ENCODE data around the gene JSRP1. TPM values are rescaled to one million over a fixed set of nuclear protein-coding genes. Genes with fewer than 3 reads are reported as not detected.

Gene JSRP1
- total and polyA plus RNA-seq, 2 donors (not counting 1 experiment from before 2014, with no cell fraction given) = not detected

DNA sequence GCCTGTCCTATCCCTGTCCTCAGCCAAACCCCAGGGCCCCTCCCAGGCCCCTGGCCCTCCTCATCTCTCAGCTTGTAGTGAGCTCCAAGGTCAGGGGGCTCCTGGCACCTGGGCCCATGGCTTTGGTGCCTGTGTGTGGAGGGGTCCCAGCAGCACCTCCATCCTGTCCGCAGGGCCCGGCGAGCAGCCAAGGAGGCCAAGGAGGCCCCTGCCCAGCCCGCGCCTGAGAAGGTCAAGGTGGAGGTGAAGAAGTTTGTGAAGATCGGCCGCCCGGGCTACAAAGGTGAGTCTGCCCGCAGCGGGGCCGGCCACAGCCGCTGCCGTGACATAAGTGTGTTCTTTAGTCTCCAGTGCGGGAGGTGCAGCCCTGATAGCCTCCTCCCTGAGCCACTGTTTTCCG lies 10.9 kb downstream of the JSRP1 start:
- peaks cover 37% of the 10 kb centered on the region for H3K36me3 ChIP-seq (ENCODE audit: control insufficient read depth, insufficient read depth, low read length)
- peaks cover 8% of the 10 kb centered on the region for H3K4me1 ChIP-seq (ENCODE audit: control insufficient read depth, extremely low read depth, insufficient read depth, low read length)

DNA sequence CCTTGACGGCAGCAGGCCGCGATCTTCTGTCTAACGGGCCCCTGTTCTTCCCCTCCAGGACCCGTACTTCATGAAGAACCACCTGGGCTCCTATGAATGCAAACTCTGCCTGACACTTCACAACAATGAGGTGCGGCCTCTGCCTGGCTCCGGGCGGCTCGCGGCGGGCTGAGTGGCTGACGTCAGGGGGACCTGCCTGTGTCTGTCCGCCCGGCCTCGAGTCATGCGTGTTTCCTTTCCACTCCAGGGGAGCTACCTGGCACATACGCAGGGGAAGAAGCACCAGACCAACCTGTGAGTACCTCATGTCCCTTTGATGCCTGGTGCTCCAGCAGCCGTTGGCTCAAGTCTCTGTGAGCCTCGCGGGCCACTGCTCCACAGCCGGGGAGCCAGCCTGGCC lies 11.7 kb downstream of the JSRP1 start:
- H3K4me1 ChIP-seq (ENCODE audit: control insufficient read depth, extremely low read depth, insufficient read depth, low read length) = peaks cover 8% of the 10 kb centered on the region
- DNase-seq (ENCODE audit: low read depth in 2 of 2) = no peak
- no peak overlapping the region for H3K27ac ChIP-seq (ENCODE audit: insufficient read depth, low read length)
- no peak overlapping the region for H3K4me2 ChIP-seq (ENCODE audit: extremely low read depth, insufficient read depth, low read length)
- H3K4me3 ChIP-seq (replicated peaks in 1 of 4; ENCODE audit: control extremely low read depth in 1 of 4, insufficient read depth in 1 of 4, low read depth in 3 of 4, low read length in 4 of 4) = no peak overlapping the region
- peaks cover 37% of the 10 kb centered on the region for H3K36me3 ChIP-seq (ENCODE audit: control insufficient read depth, insufficient read depth, low read length)
- H3K9me3 ChIP-seq (ENCODE audit: control insufficient read depth, insufficient read depth, low read depth, low read length) = no peaks in the 10 kb centered on the region
- H2AFZ ChIP-seq (ENCODE audit: low read length) = no peak overlapping the region
- no peak for TF ChIP-seq EZH2 (IDR thresholded peaks at IDR 0.05; ENCODE audit: low read length, missing control alignments)
- TF ChIP-seq, protein P1, sequence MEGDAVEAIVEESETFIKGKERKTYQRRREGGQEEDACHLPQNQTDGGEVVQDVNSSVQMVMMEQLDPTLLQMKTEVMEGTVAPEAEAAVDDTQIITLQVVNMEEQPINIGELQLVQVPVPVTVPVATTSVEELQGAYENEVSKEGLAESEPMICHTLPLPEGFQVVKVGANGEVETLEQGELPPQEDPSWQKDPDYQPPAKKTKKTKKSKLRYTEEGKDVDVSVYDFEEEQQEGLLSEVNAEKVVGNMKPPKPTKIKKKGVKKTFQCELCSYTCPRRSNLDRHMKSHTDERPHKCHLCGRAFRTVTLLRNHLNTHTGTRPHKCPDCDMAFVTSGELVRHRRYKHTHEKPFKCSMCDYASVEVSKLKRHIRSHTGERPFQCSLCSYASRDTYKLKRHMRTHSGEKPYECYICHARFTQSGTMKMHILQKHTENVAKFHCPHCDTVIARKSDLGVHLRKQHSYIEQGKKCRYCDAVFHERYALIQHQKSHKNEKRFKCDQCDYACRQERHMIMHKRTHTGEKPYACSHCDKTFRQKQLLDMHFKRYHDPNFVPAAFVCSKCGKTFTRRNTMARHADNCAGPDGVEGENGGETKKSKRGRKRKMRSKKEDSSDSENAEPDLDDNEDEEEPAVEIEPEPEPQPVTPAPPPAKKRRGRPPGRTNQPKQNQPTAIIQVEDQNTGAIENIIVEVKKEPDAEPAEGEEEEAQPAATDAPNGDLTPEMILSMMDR (conservative IDR thresholded peaks at IDR 0.05 in 1 of 2, IDR thresholded peaks at IDR 0.05 in 1 of 2; ENCODE audit: low read depth in 1 of 2, low read length in 2 of 2) = no peak
- peaks cover 4% of the 10 kb centered on the region for H4K20me1 ChIP-seq (ENCODE audit: control insufficient read depth, extremely low read depth, insufficient read depth, low read length)
- peaks cover 50% of the 10 kb centered on the region for H3K79me2 ChIP-seq (ENCODE audit: control insufficient read depth, insufficient read depth, low read length)
- H3K9ac ChIP-seq (ENCODE audit: insufficient read depth, low read length) = no peak overlapping the region
- H3K27me3 ChIP-seq (ENCODE audit: control insufficient read depth, insufficient read depth, low read length) = no peaks in the 10 kb centered on the region

More for the DNA sequence above, 10.9 kb downstream of the JSRP1 start:
- no peak for TF ChIP-seq EZH2 (IDR thresholded peaks at IDR 0.05; ENCODE audit: low read length, missing control alignments)
- Histone ChIP-seq H3K9ac (ENCODE audit: insufficient read depth, low read length) (no peak overlapping the region), H3K27ac (ENCODE audit: insufficient read depth, low read length) (no peak overlapping the region), H3K4me3 (replicated peaks in 1 of 4; ENCODE audit: control extremely low read depth in 1 of 4, insufficient read depth in 1 of 4, low read depth in 3 of 4, low read length in 4 of 4) (no peak overlapping the region), H4K20me1 (ENCODE audit: control insufficient read depth, extremely low read depth, insufficient read depth, low read length) (peaks cover 4% of the 10 kb centered on the region), H3K4me2 (ENCODE audit: extremely low read depth, insufficient read depth, low read length) (no peak overlapping the region), H3K27me3 (ENCODE audit: control insufficient read depth, insufficient read depth, low read length) (peaks cover 4% of the 10 kb centered on the region), H3K9me3 (ENCODE audit: control insufficient read depth, insufficient read depth, low read depth, low read length) (no peaks in the 10 kb centered on the region), H2AFZ (ENCODE audit: low read length) (no peak overlapping the region), H3K79me2 (ENCODE audit: control insufficient read depth, insufficient read depth, low read length) (peaks cover 42% of the 10 kb centered on the region)
- DNase-seq (ENCODE audit: low read depth in 2 of 2) = no peak

DNA sequence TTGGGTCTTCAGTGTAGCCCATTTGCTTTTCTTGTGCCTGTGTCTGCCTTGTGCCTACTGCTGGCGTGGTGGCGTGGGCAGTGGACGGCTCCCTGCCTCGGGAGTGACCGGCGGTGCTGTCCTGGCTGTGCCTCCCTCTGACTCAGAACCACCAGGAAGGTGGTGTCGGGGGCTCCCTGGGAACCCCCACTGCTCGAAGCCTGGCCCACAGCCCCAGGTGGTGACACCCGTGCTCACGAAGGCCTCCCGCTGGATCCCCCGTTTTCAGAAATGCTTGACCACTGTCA lies 12.1 kb downstream of the JSRP1 start:
- peaks cover 8% of the 10 kb centered on the region for H3K4me1 ChIP-seq (ENCODE audit: control insufficient read depth, extremely low read depth, insufficient read depth, low read length)
- TF ChIP-seq, protein P1 (conservative IDR thresholded peaks at IDR 0.05 in 1 of 2, IDR thresholded peaks at IDR 0.05 in 1 of 2; ENCODE audit: low read depth in 1 of 2, low read length in 2 of 2) = no peak
- TF ChIP-seq EZH2 (IDR thresholded peaks at IDR 0.05; ENCODE audit: low read length, missing control alignments) = no peak
- peaks cover 54% of the 10 kb centered on the region for H3K79me2 ChIP-seq (ENCODE audit: control insufficient read depth, insufficient read depth, low read length)
- peaks cover 35% of the 10 kb centered on the region for H3K36me3 ChIP-seq (ENCODE audit: control insufficient read depth, insufficient read depth, low read length)
- no peak for DNase-seq (ENCODE audit: low read depth in 2 of 2)
- no peak overlapping the region for H2AFZ ChIP-seq (ENCODE audit: low read length)
- H3K4me3 ChIP-seq (replicated peaks in 1 of 4; ENCODE audit: control extremely low read depth in 1 of 4, insufficient read depth in 1 of 4, low read depth in 3 of 4, low read length in 4 of 4) = no peak overlapping the region
- no peak overlapping the region for H3K27ac ChIP-seq (ENCODE audit: insufficient read depth, low read length)
- no peaks in the 10 kb centered on the region for H3K9me3 ChIP-seq (ENCODE audit: control insufficient read depth, insufficient read depth, low read depth, low read length)
- no peak overlapping the region for H3K4me2 ChIP-seq (ENCODE audit: extremely low read depth, insufficient read depth, low read length)
- no peaks in the 10 kb centered on the region for H3K27me3 ChIP-seq (ENCODE audit: control insufficient read depth, insufficient read depth, low read length)
- peaks cover 4% of the 10 kb centered on the region for H4K20me1 ChIP-seq (ENCODE audit: control insufficient read depth, extremely low read depth, insufficient read depth, low read length)
- H3K9ac ChIP-seq (ENCODE audit: insufficient read depth, low read length) = no peak overlapping the region

Data from fibroblast of lung (primary cell).